ENCODE measurements around the gene EHD1.

EHD1 gene

GRCh38 chr11:64804346-64805210 is 73.8 kb downstream of the EHD1 start:
- Histone ChIP-seq H3K4me1 (ENCODE audit: insufficient read depth, low read length) (peaks cover 9% of the 10 kb centered on the region), H3K36me3 (ENCODE audit: insufficient read depth, low read length) (peaks cover 32% of the 10 kb centered on the region), H3K27ac (ENCODE audit: low read depth, low read length) (peak overlapping the region; percentile 82; the same call in 1 of the 2 replicates), H3K9me3 (ENCODE audit: insufficient read depth, low read depth, low read length) (no peaks in the 10 kb centered on the region), H3K4me3 (ENCODE audit: low read length) (peak overlapping the region; percentile 64), H3K9ac (ENCODE audit: low read depth, low read length) (0 out of 2 replicates have a peak overlapping the region, but pooled peaks have one; percentile 3), H3K27me3 (ENCODE audit: insufficient read depth, low read length) (no peaks in the 10 kb centered on the region)
- WGBS: 93% methylated on average over 41 of the region's 41 CpGs

- H3K4me3 ChIP-seq (ENCODE audit: low read length): peak overlapping the region; percentile 64
- H3K9ac ChIP-seq (ENCODE audit: low read depth, low read length): 0 out of 2 replicates have a peak overlapping the region, but pooled peaks have one; percentile 3
- H3K36me3 ChIP-seq (ENCODE audit: insufficient read depth, low read length): peaks cover 32% of the 10 kb centered on the region
- H3K27ac ChIP-seq (ENCODE audit: low read depth, low read length): peak overlapping the region; percentile 82; the same call in 1 of the 2 replicates
- WGBS: 42% methylated on average over 15 of the region's 15 CpGs
- H3K9me3 ChIP-seq (ENCODE audit: insufficient read depth, low read depth, low read length): no peaks in the 10 kb centered on the region
- H3K27me3 ChIP-seq (ENCODE audit: insufficient read depth, low read length): no peaks in the 10 kb centered on the region
- peaks cover 5% of the 10 kb centered on the region; the same call in 1 of the 2 replicates for H3K4me1 ChIP-seq (ENCODE audit: insufficient read depth, low read length)
Measured at GRCh38 chr11:64803846-64804345, 74.5 kb downstream of the EHD1 start.

- Histone ChIP-seq H3K4me3 (ENCODE audit: low read length) (peak within 1 kb of the TSS; percentile 64), H3K27ac (ENCODE audit: low read depth, low read length) (peak within 1 kb of the TSS; percentile 82; the same call in 1 of the 2 replicates), H3K9me3 (ENCODE audit: insufficient read depth, low read depth, low read length) (no peaks in the 10 kb centered on the region), H3K36me3 (ENCODE audit: insufficient read depth, low read length) (peaks cover 32% of the 10 kb centered on the region), H3K27me3 (ENCODE audit: insufficient read depth, low read length) (no peaks in the 10 kb centered on the region), H3K9ac (ENCODE audit: low read depth, low read length) (peak within 1 kb of the TSS; percentile 40), H3K4me1 (ENCODE audit: insufficient read depth, low read length) (peaks cover 5% of the 10 kb centered on the region; the same call in 1 of the 2 replicates)
- under 1% methylated on average over 57 of the region's 58 CpGs for WGBS
Measured at GRCh38 chr11:64803158-64803845, 75.1 kb downstream of the EHD1 start, which contains the start of gene MAP4K2. MAP4K2 (minus strand) TSS chr11:64803214; CDS start chr11:64803149, 65 bp downstream.

GRCh38 chr11:64802370-64803157 is 75.9 kb downstream of the EHD1 start:
- no peak overlapping the region for H3K9ac ChIP-seq (ENCODE audit: low read depth, low read length)
- 8% methylated on average over 54 of the region's 54 CpGs for WGBS
- no peaks in the 10 kb centered on the region for H3K27me3 ChIP-seq (ENCODE audit: insufficient read depth, low read length)
- peak overlapping the region; percentile 64 for H3K4me3 ChIP-seq (ENCODE audit: low read length)
- peaks cover 27% of the 10 kb centered on the region for H3K36me3 ChIP-seq (ENCODE audit: insufficient read depth, low read length)
- H3K4me1 ChIP-seq (ENCODE audit: insufficient read depth, low read length): peaks cover 5% of the 10 kb centered on the region; the same call in 1 of the 2 replicates
- no peaks in the 10 kb centered on the region for H3K9me3 ChIP-seq (ENCODE audit: insufficient read depth, low read depth, low read length)
- H3K27ac ChIP-seq (ENCODE audit: low read depth, low read length): no peak overlapping the region

All from HUES64 (cell line).